WERI-Rb-1 (cell line): ENCODE measurements around the gene SETD3.

ENCODE experiments used
- DNase-seq: peaks from one replicate; pipeline ENCODE4 v3.0.0-alpha.2; 2020
- H3K27ac ChIP-seq: fragments of 250-450 bp; sonication (Bioruptor Pico); 2 replicates; pipeline ENCODE4 v1.5.1; 2020; ENCODE audit warnings: mild to moderate bottlenecking, moderate library complexity
- H3K27me3 ChIP-seq: fragments of 250-450 bp; sonication (Bioruptor Pico); 2 replicates; pipeline ENCODE4 v1.5.1; 2021; ENCODE audit warnings: mild to moderate bottlenecking, low read depth, moderate library complexity; ENCODE audit not compliant: insufficient read depth, severe bottlenecking
- H3K36me3 ChIP-seq: fragments of 250-450 bp; sonication (Bioruptor Pico); 2 replicates; pipeline ENCODE4 v1.5.1; 2020; ENCODE audit warnings: mild to moderate bottlenecking, moderate library complexity
- H3K4me3 ChIP-seq: 2 replicates; pipeline ENCODE4 v1.5.1; 2011; ENCODE audit warnings: low read depth, mild to moderate bottlenecking, control low read depth, low read length
- H3K9me3 ChIP-seq: fragments of 250-450 bp; sonication (Bioruptor Pico); 2 replicates; pipeline ENCODE4 v1.5.1; 2021; ENCODE audit warnings: mild to moderate bottlenecking, moderate library complexity; ENCODE audit not compliant: severe bottlenecking
- CTCF ChIP-seq: IDR thresholded peaks from 2 replicates; pipeline ENCODE4 v1.5.1; 2011; ENCODE audit warnings: low read depth, mild to moderate bottlenecking, control low read depth, inconsistent platforms, low read length

Gene SETD3

GRCh38 chr14:99435327-99435726 lies 45.3 kb downstream of the SETD3 start:
- H3K27me3 ChIP-seq: no peaks in the 10 kb centered on the region
- peaks cover 44% of the 10 kb centered on the region for H3K36me3 ChIP-seq
- no peak for TF ChIP-seq CTCF
- H3K9me3 ChIP-seq: no peaks in the 10 kb centered on the region
- DNase-seq: no peak
- no peak overlapping the region for H3K27ac ChIP-seq
- no peak overlapping the region for H3K4me3 ChIP-seq

- no peak for TF ChIP-seq CTCF
- no peak for DNase-seq
- peaks cover 45% of the 10 kb centered on the region for H3K36me3 ChIP-seq
- no peaks in the 10 kb centered on the region for H3K9me3 ChIP-seq
- H3K27ac ChIP-seq: no peak overlapping the region
- no peak overlapping the region for H3K4me3 ChIP-seq
- no peaks in the 10 kb centered on the region for H3K27me3 ChIP-seq
These were observed 48.2 kb downstream of the SETD3 start for GRCh38 chr14:99432485-99432884.

DNA sequence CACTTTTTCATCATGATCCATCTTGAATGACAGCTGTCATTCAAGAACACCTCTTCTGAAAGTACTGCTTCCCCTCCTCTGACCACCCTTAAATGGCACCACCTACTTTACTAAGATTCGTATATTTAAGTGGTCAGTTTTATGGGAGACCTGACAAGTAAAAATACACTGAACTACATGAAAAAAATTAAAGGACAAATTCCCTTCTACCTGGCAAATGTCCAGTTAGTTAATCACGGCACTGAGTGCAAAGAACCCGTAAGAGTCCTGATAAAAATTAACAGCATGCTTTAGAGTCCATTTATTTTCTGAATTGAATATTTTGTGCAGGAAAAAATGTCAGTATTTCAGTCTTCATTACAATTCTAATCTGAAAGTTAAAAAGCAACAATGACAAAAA lies 48.7 kb downstream of the SETD3 start:
- H3K4me3 ChIP-seq: no peak overlapping the region
- TF ChIP-seq CTCF: no peak
- no peaks in the 10 kb centered on the region for H3K27me3 ChIP-seq
- no peak overlapping the region for H3K27ac ChIP-seq
- no peak for DNase-seq
- no peaks in the 10 kb centered on the region for H3K9me3 ChIP-seq
- peaks cover 40% of the 10 kb centered on the region for H3K36me3 ChIP-seq

DNA sequence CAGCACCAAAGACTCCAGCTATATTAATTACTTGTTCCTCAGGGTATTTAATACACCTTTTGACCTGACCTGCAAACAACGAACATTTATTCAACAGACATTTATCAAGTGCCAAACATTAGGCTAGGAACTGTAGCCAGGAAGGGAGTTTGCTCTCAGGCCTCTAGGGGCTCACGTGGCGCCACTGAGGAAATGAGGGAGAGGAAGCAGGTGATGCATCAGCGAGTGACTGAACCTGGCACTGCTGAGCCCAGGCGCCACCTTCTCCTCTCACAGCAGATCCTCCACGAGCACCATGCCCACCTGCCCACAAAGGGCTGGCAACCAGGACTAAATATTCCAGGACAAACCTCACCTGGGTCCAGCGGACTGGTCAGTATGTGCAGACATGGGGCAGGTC lies 50.2 kb downstream of the SETD3 start:
- H3K9me3 ChIP-seq: no peaks in the 10 kb centered on the region
- TF ChIP-seq CTCF: peak; percentile 79
- no peaks in the 10 kb centered on the region for H3K27me3 ChIP-seq
- H3K36me3 ChIP-seq: peaks cover 28% of the 10 kb centered on the region
- no peak overlapping the region for H3K4me3 ChIP-seq
- DNase-seq: peak; percentile 45
- no peak overlapping the region for H3K27ac ChIP-seq

DNA sequence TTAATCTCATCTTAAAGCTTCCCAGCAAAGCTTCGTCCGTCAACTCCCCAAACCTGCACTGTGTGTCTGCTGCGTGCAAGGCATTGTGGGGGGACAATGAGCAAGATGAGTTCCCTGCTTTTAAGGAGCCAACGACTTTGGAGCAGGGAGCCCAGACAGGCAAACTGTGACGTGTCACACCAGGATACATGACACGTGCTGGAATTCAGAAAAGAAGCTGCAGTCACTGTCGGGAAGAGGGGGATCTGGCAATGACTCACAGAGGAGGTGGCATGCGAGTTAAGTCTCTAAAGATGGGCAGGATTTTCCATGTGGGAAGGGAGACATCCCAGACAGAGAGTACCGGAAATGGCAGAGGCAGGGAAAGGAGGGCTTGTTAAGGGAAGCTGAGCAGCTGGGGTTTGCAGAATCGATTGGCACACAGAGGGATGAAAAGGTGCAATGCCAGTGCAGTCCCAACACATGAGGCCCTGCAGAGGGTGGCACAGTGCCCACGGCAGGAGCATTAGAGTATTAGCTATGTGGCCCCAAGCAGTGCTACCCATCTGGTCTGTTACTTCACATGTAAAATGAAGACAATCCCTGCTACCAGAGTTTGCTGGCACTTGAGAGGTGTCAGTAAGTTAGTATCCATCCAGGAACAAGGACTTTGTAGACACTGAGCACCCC lies 52.9 kb downstream of the SETD3 start:
- Histone ChIP-seq H3K36me3 (peaks cover 11% of the 10 kb centered on the region; the same call in 1 of the 2 replicates), H3K27me3 (no peaks in the 10 kb centered on the region), H3K27ac (peak overlapping the region; percentile 81), H3K4me3 (no peak overlapping the region), H3K9me3 (no peaks in the 10 kb centered on the region)
- no peak for TF ChIP-seq CTCF
- DNase-seq: peak; percentile 36

GRCh38 chr14:99426813-99427346 lies 53.8 kb downstream of the SETD3 start:
- H3K9me3 ChIP-seq: no peaks in the 10 kb centered on the region
- H3K4me3 ChIP-seq: no peak overlapping the region
- peak overlapping the region; percentile 81 for H3K27ac ChIP-seq
- DNase-seq: no peak
- no peak for TF ChIP-seq CTCF
- H3K27me3 ChIP-seq: no peaks in the 10 kb centered on the region
- peaks cover 9% of the 10 kb centered on the region; the same call in 1 of the 2 replicates for H3K36me3 ChIP-seq
